ENCODE measurements around the gene IL1R2. TPM values are rescaled to one million over a fixed set of nuclear protein-coding genes. Genes with fewer than 3 reads are reported as not detected.
"Not testable (repeated sequence)": the region's sequence is repeated elsewhere in the genome, so short reads cannot be mapped to it uniquely, and the experiment has no call there.

IL1R2 gene
- total RNA-seq, 2 experiments from 2014 or later: not detected

GRCh38 chr2:102002228-102002627, 10.5 kb downstream of the IL1R2 start:
- CTCF ChIA-PET (ENCODE audit: unreplicated experiment): no interaction called here
- Histone ChIP-seq H3K4me3 (ENCODE audit: low read depth, low read length, poor library complexity, severe bottlenecking) (no peak overlapping the region), H4K20me1 (ENCODE audit: insufficient read depth, low read length) (no peaks in the 10 kb centered on the region), H3K36me3 (ENCODE audit: insufficient read depth, low read length) (no peaks in the 10 kb centered on the region), H3K79me2 (ENCODE audit: insufficient read depth, low read depth, low read length) (no peaks in the 10 kb centered on the region), H3K9me3 (ENCODE audit: low read length) (no peaks in the 10 kb centered on the region), H2AFZ (ENCODE audit: low read length) (no peak overlapping the region), H3K4me1 (ENCODE audit: insufficient read depth, low read length, poor library complexity, severe bottlenecking) (no peaks in the 10 kb centered on the region), H3K9me2 (ENCODE audit: insufficient read depth, low read length) (no peaks in the 10 kb centered on the region), H3K4me2 (ENCODE audit: low read length) (no peak overlapping the region), H3K27ac (ENCODE audit: low read depth, low read length, poor library complexity, severe bottlenecking) (no peak overlapping the region)
- no peak for DNase-seq (ENCODE audit: low spot score)
- TF ChIP-seq CTCF (conservative IDR thresholded peaks at IDR 0.05; ENCODE audit: low read length): no peak
- no TSS peak for BruUV-seq (replicated peaks)
- POLR2A ChIA-PET: no interaction called here
- intact Hi-C loops (cut with micrococcal nuclease; ENCODE audit: unreplicated experiment): no loop called here

- BruUV-seq (replicated peaks); CTCF ChIA-PET (ENCODE audit: unreplicated experiment); H3K27ac ChIP-seq (ENCODE audit: low read depth, low read length, poor library complexity, severe bottlenecking); H3K4me1 ChIP-seq (ENCODE audit: insufficient read depth, low read length, poor library complexity, severe bottlenecking); H4K20me1 ChIP-seq (ENCODE audit: insufficient read depth, low read length); intact Hi-C loops (cut with micrococcal nuclease; ENCODE audit: unreplicated experiment); H2AFZ ChIP-seq (ENCODE audit: low read length); POLR2A ChIA-PET; H3K79me2 ChIP-seq (ENCODE audit: insufficient read depth, low read depth, low read length); H3K36me3 ChIP-seq (ENCODE audit: insufficient read depth, low read length); H3K9me2 ChIP-seq (ENCODE audit: insufficient read depth, low read length); DNase-seq (ENCODE audit: low spot score); H3K4me3 ChIP-seq (ENCODE audit: low read depth, low read length, poor library complexity, severe bottlenecking); H3K9me3 ChIP-seq (ENCODE audit: low read length); H3K4me2 ChIP-seq (ENCODE audit: low read length): not testable (repeated sequence)
Observed at GRCh38 chr2:102002909-102003308, 11.1 kb downstream of the IL1R2 start.

GRCh38 chr2:102003696-102004095, 11.9 kb downstream of the IL1R2 start:
- Histone ChIP-seq H3K9me3 (ENCODE audit: low read length) (no peaks in the 10 kb centered on the region), H3K27ac (ENCODE audit: low read depth, low read length, poor library complexity, severe bottlenecking) (no peak overlapping the region), H2AFZ (ENCODE audit: low read length) (no peak overlapping the region), H3K4me3 (ENCODE audit: low read depth, low read length, poor library complexity, severe bottlenecking) (no peak overlapping the region), H3K4me1 (ENCODE audit: insufficient read depth, low read length, poor library complexity, severe bottlenecking) (no peaks in the 10 kb centered on the region), H3K4me2 (ENCODE audit: low read length) (no peak overlapping the region), H3K36me3 (ENCODE audit: insufficient read depth, low read length) (no peaks in the 10 kb centered on the region), H3K79me2 (ENCODE audit: insufficient read depth, low read depth, low read length) (no peaks in the 10 kb centered on the region), H3K9me2 (ENCODE audit: insufficient read depth, low read length) (no peaks in the 10 kb centered on the region), H4K20me1 (ENCODE audit: insufficient read depth, low read length) (no peaks in the 10 kb centered on the region)
- POLR2A ChIA-PET: no interaction called here
- no TSS peak for BruUV-seq (replicated peaks)
- CTCF ChIA-PET (ENCODE audit: unreplicated experiment): no interaction called here
- DNase-seq (ENCODE audit: low spot score): no peak
- intact Hi-C loops (cut with micrococcal nuclease; ENCODE audit: unreplicated experiment): no loop called here
- no peak for TF ChIP-seq EZH2phosphoT487 (IDR thresholded peaks at IDR 0.05; ENCODE audit: borderline replicate concordance, low read depth, low read length)
- TF ChIP-seq CTCF (conservative IDR thresholded peaks at IDR 0.05; ENCODE audit: low read length): no peak

All from OCI-LY7 (cell line).